Measurements from ENCODE around the gene HRC.

Gene HRC

DNA sequence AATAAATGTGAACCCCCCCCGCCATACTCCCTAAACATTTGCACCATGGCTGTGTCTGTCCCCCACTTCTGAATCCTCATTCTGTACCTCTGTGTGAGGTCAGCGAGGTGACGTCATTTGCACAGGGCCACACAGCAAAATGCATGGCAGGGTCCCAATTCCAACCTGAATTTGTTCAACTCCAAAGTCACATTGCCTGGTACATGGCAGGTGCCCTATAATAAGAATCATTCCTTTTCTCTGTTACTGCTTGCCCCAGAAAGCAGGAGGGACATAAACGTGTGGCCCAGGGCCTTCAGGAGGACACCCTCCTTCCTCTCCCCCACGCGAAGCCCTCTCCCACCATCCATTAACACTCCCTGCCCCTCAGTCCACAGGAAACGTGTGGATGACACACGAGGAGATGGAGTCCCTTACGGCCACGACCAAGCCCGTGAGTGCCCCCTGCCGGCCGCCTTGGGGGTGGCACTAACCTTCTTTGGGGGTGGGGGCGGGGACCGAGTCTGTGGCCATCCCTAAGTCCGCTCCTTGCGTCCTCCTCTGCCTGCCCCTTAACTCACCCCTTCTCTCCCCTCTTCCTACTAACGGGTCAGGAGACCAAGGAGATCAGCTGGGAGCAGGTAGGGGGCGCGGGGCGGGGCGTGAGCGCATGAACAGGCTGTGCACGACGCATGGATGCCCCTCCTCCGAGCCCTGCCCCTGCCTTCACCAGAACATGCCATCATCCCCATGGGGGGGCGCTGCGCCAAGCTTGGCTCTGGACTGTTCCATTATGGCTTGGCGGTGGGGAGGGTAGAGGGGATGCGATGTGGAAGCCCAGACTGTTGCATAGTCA lies 9.4 kb downstream of the HRC start:
- DNase-seq (ENCODE audit: low spot score) = peak; percentile 98
- Histone ChIP-seq H3K27ac (replicated peaks; ENCODE audit: low read length) (peak overlapping the region; percentile 82), H3K9ac (ENCODE audit: low read depth, low read length, poor library complexity) (peak overlapping the region; percentile 64), H3K36me3 (replicated peaks in 1 of 2; ENCODE audit: control insufficient read depth in 2 of 2, insufficient read depth in 2 of 2, low read length in 2 of 2) (no peaks in the 10 kb centered on the region), H4K91ac (ENCODE audit: low read depth, low read length, poor library complexity) (no peak overlapping the region), H3K27me3 (ENCODE audit: control insufficient read depth in 3 of 3, insufficient read depth in 3 of 3, low read depth in 1 of 3, low read length in 3 of 3) (peaks cover 0 to 1% (median 0%) of the 10 kb centered on the region in 3 experiments), H3K9me3 (replicated peaks in 1 of 2; ENCODE audit: control insufficient read depth in 2 of 2, insufficient read depth in 1 of 2, low read depth in 1 of 2, low read length in 2 of 2) (no peaks in the 10 kb centered on the region), H2BK12ac (ENCODE audit: low read length) (no peak overlapping the region), H3K18ac (ENCODE audit: low read length) (peak overlapping the region; percentile 58), H2BK5ac (ENCODE audit: low read length) (no peak overlapping the region), H3K14ac (ENCODE audit: low read length) (peak overlapping the region; percentile 32), H3K4me1 (ENCODE audit: control insufficient read depth in 2 of 2, insufficient read depth in 1 of 2, low read depth in 1 of 2, low read length in 2 of 2) (peaks cover 15 to 18% of the 10 kb centered on the region in 2 donors), H4K8ac (ENCODE audit: low read depth, low read length) (no peak overlapping the region), H2BK15ac (ENCODE audit: low read length) (peak overlapping the region; percentile 10), H2BK120ac (ENCODE audit: low read depth, low read length) (no peak overlapping the region), H3K79me1 (ENCODE audit: low read depth, low read length) (no peaks in the 10 kb centered on the region), H2AFZ (ENCODE audit: low read length) (peak overlapping the region; percentile 91), H2AK5ac (ENCODE audit: low read depth, low read length) (no peak overlapping the region), H3K23ac (ENCODE audit: low read depth, low read length, poor library complexity) (peak overlapping the region; percentile 9), H3K4me3 (ENCODE audit: low read length in 2 of 2) (peak overlapping the region; percentile 38 to 65), H3K4ac (ENCODE audit: low read length) (no peak overlapping the region), H3K4me2 (ENCODE audit: insufficient read depth, low read length, poor library complexity, severe bottlenecking) (peak overlapping the region; percentile 68)
- whole genome bisulfite sequencing, 2 donors (ENCODE audit: extremely low coverage in 2 of 2, insufficient read length in 2 of 2, insufficient replicate concordance in 1 of 2) = no CpG with 5 or more reads among the region's 30 CpGs

- Histone ChIP-seq H2BK5ac (ENCODE audit: low read length) (no peak overlapping the region), H4K8ac (ENCODE audit: low read depth, low read length) (peak overlapping the region; percentile 54), H3K4me1 (ENCODE audit: control insufficient read depth in 2 of 2, insufficient read depth in 1 of 2, low read depth in 1 of 2, low read length in 2 of 2) (peaks cover 9 to 12% of the 10 kb centered on the region in 2 donors), H2BK120ac (ENCODE audit: low read depth, low read length) (no peak overlapping the region), H3K23ac (ENCODE audit: low read depth, low read length, poor library complexity) (peak overlapping the region; percentile 86), H3K14ac (ENCODE audit: low read length) (peak overlapping the region; percentile 90), H2AK5ac (ENCODE audit: low read depth, low read length) (no peak overlapping the region), H3K4me3 (ENCODE audit: low read length in 2 of 2) (peak overlapping the region; percentile 77 to 92), H2BK15ac (ENCODE audit: low read length) (no peak overlapping the region), H4K91ac (ENCODE audit: low read depth, low read length, poor library complexity) (no peak overlapping the region), H3K27me3 (ENCODE audit: control insufficient read depth in 3 of 3, insufficient read depth in 3 of 3, low read depth in 1 of 3, low read length in 3 of 3) (peaks cover 0 to 1% (median 0%) of the 10 kb centered on the region in 3 experiments), H3K27ac (replicated peaks; ENCODE audit: low read length) (no peak overlapping the region), H3K36me3 (replicated peaks in 1 of 2; ENCODE audit: control insufficient read depth in 2 of 2, insufficient read depth in 2 of 2, low read length in 2 of 2) (no peaks in the 10 kb centered on the region), H2BK12ac (ENCODE audit: low read length) (no peak overlapping the region), H3K9me3 (replicated peaks in 1 of 2; ENCODE audit: control insufficient read depth in 2 of 2, insufficient read depth in 1 of 2, low read depth in 1 of 2, low read length in 2 of 2) (no peaks in the 10 kb centered on the region), H3K79me1 (ENCODE audit: low read depth, low read length) (no peaks in the 10 kb centered on the region), H3K9ac (ENCODE audit: low read depth, low read length, poor library complexity) (peak overlapping the region; percentile 97), H3K18ac (ENCODE audit: low read length) (peak overlapping the region; percentile 94), H2AFZ (ENCODE audit: low read length) (peak overlapping the region; percentile 94), H3K4ac (ENCODE audit: low read length) (peak overlapping the region; percentile 93), H3K4me2 (ENCODE audit: insufficient read depth, low read length, poor library complexity, severe bottlenecking) (peak overlapping the region; percentile 100)
- peak; percentile 90 for DNase-seq (ENCODE audit: low spot score)
- WGBS, 2 donors (ENCODE audit: extremely low coverage in 2 of 2, insufficient read length in 2 of 2, insufficient replicate concordance in 1 of 2) = no CpG with 5 or more reads among the region's 21 CpGs
Measured at GRCh38 chr19:49142866-49143335, 12.3 kb downstream of the HRC start.

DNA sequence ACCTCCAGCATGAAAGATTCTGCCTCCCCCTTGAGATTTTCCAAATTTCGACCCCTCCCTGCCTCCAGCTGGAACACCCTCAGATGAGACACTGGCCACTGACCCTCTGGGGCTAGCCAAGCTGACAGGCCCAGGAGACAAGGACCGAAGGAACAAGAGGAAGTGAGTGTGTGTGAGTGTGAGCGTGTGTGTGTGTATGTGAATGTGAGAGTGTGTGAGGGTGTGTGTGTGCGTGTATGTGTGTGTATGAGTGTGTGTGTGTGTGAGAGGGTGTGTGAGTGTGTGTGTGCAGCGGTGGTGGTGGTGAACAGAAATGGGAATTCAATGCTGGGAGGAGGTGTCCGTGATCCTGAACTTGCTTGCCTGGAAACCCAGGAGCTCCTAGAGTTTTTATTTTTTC lies 13.8 kb downstream of the HRC start:
- no peak overlapping the region for H2BK5ac ChIP-seq (ENCODE audit: low read length)
- no peak overlapping the region for H3K4me2 ChIP-seq (ENCODE audit: insufficient read depth, low read length, poor library complexity, severe bottlenecking)
- no peak overlapping the region for H3K18ac ChIP-seq (ENCODE audit: low read length)
- no peak overlapping the region for H3K14ac ChIP-seq (ENCODE audit: low read length)
- H4K91ac ChIP-seq (ENCODE audit: low read depth, low read length, poor library complexity) = no peak overlapping the region
- no peak overlapping the region for H3K27ac ChIP-seq (replicated peaks; ENCODE audit: low read length)
- no peak overlapping the region for H3K4me3 ChIP-seq (ENCODE audit: low read length in 2 of 2)
- no peaks in the 10 kb centered on the region for H3K9me3 ChIP-seq (replicated peaks in 1 of 2; ENCODE audit: control insufficient read depth in 2 of 2, insufficient read depth in 1 of 2, low read depth in 1 of 2, low read length in 2 of 2)
- no peak overlapping the region for H2BK12ac ChIP-seq (ENCODE audit: low read length)
- H2BK120ac ChIP-seq (ENCODE audit: low read depth, low read length) = no peak overlapping the region
- no peak overlapping the region for H3K23ac ChIP-seq (ENCODE audit: low read depth, low read length, poor library complexity)
- H2BK15ac ChIP-seq (ENCODE audit: low read length) = no peak overlapping the region
- no peaks in the 10 kb centered on the region for H3K36me3 ChIP-seq (replicated peaks in 1 of 2; ENCODE audit: control insufficient read depth in 2 of 2, insufficient read depth in 2 of 2, low read length in 2 of 2)
- H3K79me1 ChIP-seq (ENCODE audit: low read depth, low read length) = no peaks in the 10 kb centered on the region
- 93 to 100% methylated on average over 2 of the region's 6 CpGs for WGBS, 2 donors (ENCODE audit: extremely low coverage in 2 of 2, insufficient read length in 2 of 2, insufficient replicate concordance in 1 of 2)
- H3K27me3 ChIP-seq (ENCODE audit: control insufficient read depth in 3 of 3, insufficient read depth in 3 of 3, low read depth in 1 of 3, low read length in 3 of 3) = peaks cover 0 to 1% (median 0%) of the 10 kb centered on the region in 3 experiments
- peaks cover 5 to 12% of the 10 kb centered on the region in 2 donors for H3K4me1 ChIP-seq (ENCODE audit: control insufficient read depth in 2 of 2, insufficient read depth in 1 of 2, low read depth in 1 of 2, low read length in 2 of 2)
- DNase-seq (ENCODE audit: low spot score) = no peak
- H2AFZ ChIP-seq (ENCODE audit: low read length) = no peak overlapping the region
- H2AK5ac ChIP-seq (ENCODE audit: low read depth, low read length) = no peak overlapping the region
- no peak overlapping the region for H3K4ac ChIP-seq (ENCODE audit: low read length)
- no peak overlapping the region for H4K8ac ChIP-seq (ENCODE audit: low read depth, low read length)
- no peak overlapping the region for H3K9ac ChIP-seq (ENCODE audit: low read depth, low read length, poor library complexity)

- Histone ChIP-seq H3K36me3 (replicated peaks in 1 of 2; ENCODE audit: control insufficient read depth in 2 of 2, insufficient read depth in 2 of 2, low read length in 2 of 2) (peaks cover 0 to 1% of the 10 kb centered on the region in 2 donors), H3K4me2 (ENCODE audit: insufficient read depth, low read length, poor library complexity, severe bottlenecking) (no peak overlapping the region), H2BK5ac (ENCODE audit: low read length) (no peak overlapping the region), H3K14ac (ENCODE audit: low read length) (no peak overlapping the region), H2BK15ac (ENCODE audit: low read length) (no peak overlapping the region), H4K8ac (ENCODE audit: low read depth, low read length) (no peak overlapping the region), H3K27ac (replicated peaks; ENCODE audit: low read length) (no peak overlapping the region), H3K4ac (ENCODE audit: low read length) (no peak overlapping the region), H2BK12ac (ENCODE audit: low read length) (no peak overlapping the region), H3K9me3 (replicated peaks in 1 of 2; ENCODE audit: control insufficient read depth in 2 of 2, insufficient read depth in 1 of 2, low read depth in 1 of 2, low read length in 2 of 2) (no peaks in the 10 kb centered on the region), H3K18ac (ENCODE audit: low read length) (no peak overlapping the region), H3K9ac (ENCODE audit: low read depth, low read length, poor library complexity) (no peak overlapping the region), H3K23ac (ENCODE audit: low read depth, low read length, poor library complexity) (no peak overlapping the region), H2AK5ac (ENCODE audit: low read depth, low read length) (no peak overlapping the region), H2BK120ac (ENCODE audit: low read depth, low read length) (no peak overlapping the region), H3K27me3 (ENCODE audit: control insufficient read depth in 3 of 3, insufficient read depth in 3 of 3, low read depth in 1 of 3, low read length in 3 of 3) (peaks cover 0 to 1% (median 0%) of the 10 kb centered on the region in 3 experiments), H4K91ac (ENCODE audit: low read depth, low read length, poor library complexity) (no peak overlapping the region), H3K79me1 (ENCODE audit: low read depth, low read length) (no peaks in the 10 kb centered on the region), H3K4me3 (ENCODE audit: low read length in 2 of 2) (no peak overlapping the region), H2AFZ (ENCODE audit: low read length) (no peak overlapping the region), H3K4me1 (ENCODE audit: control insufficient read depth in 2 of 2, insufficient read depth in 1 of 2, low read depth in 1 of 2, low read length in 2 of 2) (peaks cover 5 to 8% of the 10 kb centered on the region in 2 donors)
- DNase-seq (ENCODE audit: low spot score) = no peak
- no CpG with 5 or more reads among the region's 7 CpGs for whole genome bisulfite sequencing, 2 donors (ENCODE audit: extremely low coverage in 2 of 2, insufficient read length in 2 of 2, insufficient replicate concordance in 1 of 2)
Measured at GRCh38 chr19:49140951-49141350, 14.2 kb downstream of the HRC start.

All from neuronal stem cell (in vitro differentiated cells).